ENCODE measurements around the gene MAP3K2. TPM values are rescaled to one million over a fixed set of nuclear protein-coding genes. Genes with fewer than 3 reads are reported as not detected.
A peak's percentile ranks its signal among the peaks of the same experiment; 100 is the strongest.

Gene MAP3K2, protein sequence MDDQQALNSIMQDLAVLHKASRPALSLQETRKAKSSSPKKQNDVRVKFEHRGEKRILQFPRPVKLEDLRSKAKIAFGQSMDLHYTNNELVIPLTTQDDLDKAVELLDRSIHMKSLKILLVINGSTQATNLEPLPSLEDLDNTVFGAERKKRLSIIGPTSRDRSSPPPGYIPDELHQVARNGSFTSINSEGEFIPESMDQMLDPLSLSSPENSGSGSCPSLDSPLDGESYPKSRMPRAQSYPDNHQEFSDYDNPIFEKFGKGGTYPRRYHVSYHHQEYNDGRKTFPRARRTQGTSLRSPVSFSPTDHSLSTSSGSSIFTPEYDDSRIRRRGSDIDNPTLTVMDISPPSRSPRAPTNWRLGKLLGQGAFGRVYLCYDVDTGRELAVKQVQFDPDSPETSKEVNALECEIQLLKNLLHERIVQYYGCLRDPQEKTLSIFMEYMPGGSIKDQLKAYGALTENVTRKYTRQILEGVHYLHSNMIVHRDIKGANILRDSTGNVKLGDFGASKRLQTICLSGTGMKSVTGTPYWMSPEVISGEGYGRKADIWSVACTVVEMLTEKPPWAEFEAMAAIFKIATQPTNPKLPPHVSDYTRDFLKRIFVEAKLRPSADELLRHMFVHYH
- 63.9 and 73.5 TPM in 2 replicates for total RNA-seq

DNA sequence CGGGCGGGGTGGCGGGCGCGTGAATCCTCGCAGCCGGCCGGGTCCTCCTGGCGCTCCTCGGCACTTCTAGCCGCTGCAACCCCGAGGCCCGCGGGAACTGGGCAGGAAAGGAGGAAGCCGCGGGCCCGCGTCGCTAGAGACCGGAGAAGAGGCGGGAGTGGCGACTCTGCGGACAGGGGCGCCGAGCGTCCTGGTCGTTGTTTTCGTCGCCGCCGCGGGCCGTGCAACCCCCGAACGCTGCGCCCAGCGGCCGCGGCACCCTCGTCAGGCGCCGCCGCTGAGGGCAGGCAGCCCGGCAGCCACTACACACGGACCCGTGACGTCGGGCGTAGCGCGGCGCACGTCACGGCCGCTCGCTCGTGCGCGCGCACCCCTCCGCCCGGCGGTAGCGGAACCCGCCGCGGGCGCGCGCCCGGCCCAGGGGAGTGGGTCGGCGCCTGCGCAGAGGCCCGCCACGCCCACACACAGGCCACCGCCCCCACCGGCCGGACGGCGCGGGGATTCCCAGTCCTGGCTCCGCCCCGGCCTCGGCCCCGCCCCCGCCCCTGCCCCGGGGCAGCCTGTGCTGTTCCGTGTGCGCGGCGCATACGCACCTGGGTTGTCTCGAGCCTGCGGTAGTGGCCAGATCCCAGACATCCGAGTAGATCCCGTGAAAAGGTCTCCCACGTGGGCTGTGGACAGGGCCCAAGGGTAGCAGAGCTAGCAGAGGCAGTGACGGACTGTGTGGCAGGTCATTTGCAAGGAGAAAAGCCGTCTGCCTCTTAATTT, at the start of gene MAP3K2:
Gene MAP3K2, minus strand, starts transcription at position 321 of the 768 bp plus-strand sequence. CDS start 44,846 bp downstream, outside the sequence.

DNA sequence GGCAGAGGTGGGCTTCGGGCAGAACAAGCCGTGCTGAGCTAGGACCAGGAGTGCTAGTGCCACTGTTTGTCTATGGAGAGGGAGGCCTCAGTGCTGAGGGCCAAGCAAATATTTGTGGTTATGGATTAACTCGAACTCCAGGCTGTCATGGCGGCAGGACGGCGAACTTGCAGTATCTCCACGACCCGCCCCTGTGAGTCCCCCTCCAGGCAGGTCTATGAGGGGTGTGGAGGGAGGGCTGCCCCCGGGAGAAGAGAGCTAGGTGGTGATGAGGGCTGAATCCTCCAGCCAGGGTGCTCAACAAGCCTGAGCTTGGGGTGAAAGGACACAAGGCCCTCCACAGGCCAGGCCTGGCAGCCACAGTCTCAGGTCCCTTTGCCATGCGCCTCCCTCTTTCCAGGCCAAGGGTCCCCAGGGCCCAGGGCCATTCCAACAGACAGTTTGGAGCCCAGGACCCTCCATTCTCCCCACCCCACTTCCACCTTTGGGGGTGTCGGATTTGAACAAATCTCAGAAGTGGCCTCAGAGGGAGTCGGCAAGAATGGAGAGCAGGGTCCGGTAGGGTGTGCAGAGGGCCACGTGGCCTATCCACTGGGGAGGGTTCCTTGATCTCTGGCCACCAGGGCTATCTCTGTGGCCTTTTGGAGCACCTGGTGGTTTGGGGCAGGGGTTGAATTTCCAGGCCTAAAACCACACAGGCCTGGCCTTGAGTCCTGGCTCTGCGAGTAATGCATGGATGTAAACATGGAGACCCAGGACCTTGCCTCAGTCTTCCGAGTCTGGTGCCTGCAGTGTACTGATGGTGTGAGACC, 30.7 kb upstream of the MAP3K2 start, which contains the start of gene PROC:
Gene PROC, plus strand, starts transcription at position 128 of the 812 bp plus-strand sequence. CDS start 1,516 bp downstream, outside the sequence.

DNA sequence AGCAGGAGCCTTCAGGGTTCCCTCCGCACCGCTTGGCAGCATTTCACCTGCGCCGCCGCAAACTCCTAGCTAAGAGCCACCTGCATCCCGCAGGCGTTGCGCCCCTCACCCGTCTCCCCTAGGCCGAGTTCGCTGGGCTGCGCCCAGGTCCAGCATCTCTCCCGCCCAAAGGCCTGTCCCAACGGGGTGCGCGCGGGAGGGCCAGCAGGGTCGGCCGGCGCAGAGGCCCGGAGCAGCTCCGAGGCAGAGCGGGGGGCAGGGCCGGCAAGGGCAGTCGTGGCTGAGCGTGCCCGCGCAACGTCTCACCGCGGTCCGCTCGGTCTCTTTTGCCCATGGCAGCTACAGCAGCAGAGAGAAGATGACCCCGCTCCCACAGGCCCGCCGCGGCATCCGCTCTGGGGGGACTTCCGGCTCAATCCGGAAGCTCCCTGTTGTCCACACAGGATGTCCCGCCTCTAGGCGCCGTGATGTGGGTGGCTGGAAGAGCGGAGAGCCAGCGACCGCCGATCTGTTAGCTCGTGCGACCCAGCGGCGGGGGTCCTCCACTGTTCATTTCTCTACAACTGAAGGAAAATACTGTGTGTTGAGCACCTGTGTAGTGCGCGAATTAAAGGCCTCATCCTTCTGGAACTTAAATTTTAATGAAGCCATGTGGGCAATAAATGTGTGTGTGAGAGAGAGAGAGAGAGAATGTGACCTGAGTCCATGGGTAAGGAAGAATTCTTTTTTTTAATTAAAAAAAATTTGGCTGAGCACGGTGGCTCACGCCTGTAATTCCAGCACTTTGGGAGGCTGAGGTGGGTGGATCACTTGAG, 93.8 kb downstream of the MAP3K2 start, which contains the start of gene ERCC3:
Gene ERCC3, minus strand, starts transcription at position 397 of the 815 bp plus-strand sequence. Its CDS starts 63 bp downstream, at position 334.

Small RNA genes lying within 50 kb of the gene (small RNA-seq; reads per million reads assigned to genes)
- gene MIR4783: not detected
- gene RNU6-1147P: 3.4 reads per million, percentile 66 among the genes with 10 or more reads in this experiment

Other genes with a start within 250 kb of the MAP3K2 start
- 2.9 and 4.2 TPM in 2 replicates for gene CYP27C1, start 167.7 kb downstream of the MAP3K2 start, total RNA-seq
- 34.1 and 46.4 TPM in 2 replicates for gene ERCC3, start 93.8 kb downstream of the MAP3K2 start, total RNA-seq
- gene PROC, start 30.5 kb upstream of the MAP3K2 start, total RNA-seq: not detected in 2 replicates
- 30.1 and 36.2 TPM in 2 replicates for gene IWS1, start 138.5 kb upstream of the MAP3K2 start, total RNA-seq
- under 0.01 and 0.16 TPM in 2 replicates for gene MYO7B, start 147.7 kb upstream of the MAP3K2 start, total RNA-seq